Stimulated activated CD8-positive, alpha-beta memory T cell treated with anti-CD3 and anti-CD28 coated beads, Interleukin-7, amount 100 ng/mL, for 48 hours (primary cell): ENCODE measurements around the gene ATP11A.

ENCODE experiments used
- DNase-seq, 2 donors: peaks; one replicate each; pipeline ENCODE4 v3.0.0-alpha.2; 2020; ENCODE audit warnings: low read depth in 1 of 2; ENCODE audit errors: extremely low read depth in 1 of 2

ATP11A gene

GRCh38 chr13:112756511-112756966 is 66.7 kb downstream of the ATP11A start:
- no peak for DNase-seq

- DNase-seq = no peak
Measured at GRCh38 chr13:112756967-112757758, 67.3 kb downstream of the ATP11A start.

GRCh38 chr13:112757759-112758086 is 67.9 kb downstream of the ATP11A start:
- no peak for DNase-seq

GRCh38 chr13:112759053-112759452 is 69.2 kb downstream of the ATP11A start:
- DNase-seq = no peak

GRCh38 chr13:112759827-112760226 is 70.0 kb downstream of the ATP11A start:
- DNase-seq = no peak

- DNase-seq = no peak
Measured at GRCh38 chr13:112760435-112760834, 70.6 kb downstream of the ATP11A start.

- DNase-seq = no peak
Measured at GRCh38 chr13:112760931-112761330, 71.1 kb downstream of the ATP11A start.

- no peak for DNase-seq
Measured at GRCh38 chr13:112761701-112762689, 72.2 kb downstream of the ATP11A start.

- no peak for DNase-seq
Measured at GRCh38 chr13:112762690-112763080, 72.8 kb downstream of the ATP11A start.

GRCh38 chr13:112764028-112764427 is 74.2 kb downstream of the ATP11A start:
- no peak for DNase-seq

GRCh38 chr13:112764864-112765561 is 75.2 kb downstream of the ATP11A start:
- DNase-seq = no peak

GRCh38 chr13:112765731-112766130 is 75.9 kb downstream of the ATP11A start:
- DNase-seq = no peak

GRCh38 chr13:112766336-112766735 is 76.5 kb downstream of the ATP11A start:
- no peak for DNase-seq

GRCh38 chr13:112767506-112768471 is 78.0 kb downstream of the ATP11A start:
- DNase-seq = no peak

GRCh38 chr13:112768795-112769481 is 79.1 kb downstream of the ATP11A start:
- DNase-seq = no peak

GRCh38 chr13:112769615-112770014 is 79.8 kb downstream of the ATP11A start:
- DNase-seq = no peak

- DNase-seq = no peak
Measured at GRCh38 chr13:112770504-112770903, 80.7 kb downstream of the ATP11A start.

- DNase-seq = no peak
Measured at GRCh38 chr13:112771139-112771876, 81.5 kb downstream of the ATP11A start.
